H1 (cell line): ENCODE results near the gene UBASH3A. TPM values are rescaled to one million over a fixed set of nuclear protein-coding genes. Genes with fewer than 3 reads are reported as not detected.

Experiments used
- CTCF ChIA-PET: fragments of 300-600 bp; sonication (Branson Sonifier 250); formaldehyde crosslinking; loops from one replicate; lab custom pipeline; 2021; ENCODE audit not compliant: partially characterized antibody; lab: Charles Lee
- POLR2A ChIA-PET: fragments of 300-600 bp; sonication (Branson Sonifier 250); formaldehyde crosslinking; loops from one replicate; lab custom pipeline; 2021; ENCODE audit warnings: inconsistent platforms; ENCODE audit not compliant: partially characterized antibody; lab: Charles Lee
- DNase-seq, 2 experiments: peaks; one replicate each; pipeline versions ENCODE4 v3.0.0 to v3.0.0-alpha.2; 2010 to 2022; ENCODE audit warnings: low spot score in 2 of 2, low read depth in 1 of 2, mixed read lengths in 1 of 2
- FAIRE-seq: peaks from 2 replicates; lab custom pipeline; 2011; peaks lifted over from hg19 to GRCh38; lab: Jason Lieb, UNC
- H2AFZ ChIP-seq: 2 replicates; pipeline ENCODE4 v1.8.1; 2012; ENCODE audit warnings: low read length, inconsistent platforms
- H2AK5ac ChIP-seq: 2 replicates; pipeline ENCODE4 v1.6.1; 2013; ENCODE audit warnings: low read depth, low read length
- H2BK120ac ChIP-seq: replicated peaks from 2 replicates; pipeline ENCODE3; 2013; ENCODE audit warnings: low read depth, low read length, inconsistent platforms
- H2BK12ac ChIP-seq: 2 replicates; pipeline ENCODE4 v1.6.1; 2013; ENCODE audit warnings: low read depth, low read length
- H2BK15ac ChIP-seq: 2 replicates; pipeline ENCODE4 v1.6.1; 2013; ENCODE audit warnings: low read length
- H2BK20ac ChIP-seq: 2 replicates; pipeline ENCODE4 v1.6.1; 2013; ENCODE audit warnings: low read length
- H2BK5ac ChIP-seq: 2 replicates; pipeline ENCODE4 v1.6.1; 2013; ENCODE audit warnings: low read depth, low read length
- H3K14ac ChIP-seq: 2 replicates; pipeline ENCODE4 v1.6.1; 2013; ENCODE audit warnings: inconsistent platforms; ENCODE audit not compliant: insufficient read length
- H3K18ac ChIP-seq: 2 replicates; pipeline ENCODE4 v1.6.1; 2013; ENCODE audit warnings: low read length; ENCODE audit errors: extremely low read depth
- H3K23ac ChIP-seq: 2 replicates; pipeline ENCODE4 v1.6.1; 2013; ENCODE audit warnings: inconsistent platforms; ENCODE audit not compliant: insufficient read length
- H3K23me2 ChIP-seq: 2 replicates; pipeline ENCODE4 v1.6.1; 2013; ENCODE audit warnings: low read depth, low read length
- H3K27ac ChIP-seq: 2 replicates; pipeline ENCODE4 v1.6.1; 2011; ENCODE audit warnings: low read depth, low read length, inconsistent platforms
- H3K27me3 ChIP-seq, 4 experiments: replicated peaks in 1 of 4; 1 replicate in 1 of 4; 2 replicates in 3 of 4; pipeline versions ENCODE4 v1.6.1 to v1.8.1; 2011 to 2013; ENCODE audit warnings: low read length in 3 of 4, mild to moderate bottlenecking in 3 of 4, inconsistent platforms in 2 of 4, mixed read lengths in 2 of 4, moderate library complexity in 1 of 4; ENCODE audit not compliant: control insufficient read depth in 3 of 4, insufficient read depth in 3 of 4; ENCODE audit errors: extremely low read depth in 1 of 4
- H3K36me3 ChIP-seq, 4 experiments: 2 replicates each; pipeline versions ENCODE4 v1.6.1 to v1.8.1; 2011 to 2013; ENCODE audit warnings: mild to moderate bottlenecking in 4 of 4, low read length in 3 of 4, moderate library complexity in 2 of 4, control low read depth in 1 of 4, inconsistent platforms in 1 of 4; ENCODE audit not compliant: insufficient read depth in 4 of 4, control insufficient read depth in 2 of 4
- H3K4ac ChIP-seq: replicated peaks from 2 replicates; pipeline ENCODE3; 2013; ENCODE audit warnings: low read length, low read depth, mixed read lengths, inconsistent platforms; ENCODE audit not compliant: insufficient read length
- H3K4me1 ChIP-seq, 4 experiments: replicated peaks in 1 of 4; 1 replicate in 1 of 4; 2 replicates in 3 of 4; pipeline versions ENCODE4 v1.6.1 to v1.8.1; 2011 to 2013; ENCODE audit warnings: low read length in 3 of 4, inconsistent platforms in 2 of 4, mixed read lengths in 1 of 4; ENCODE audit not compliant: insufficient read depth in 4 of 4, control insufficient read depth in 3 of 4
- H3K4me2 ChIP-seq, 2 experiments: 2 replicates each; pipeline versions ENCODE4 v1.6.1 to v1.8.1; 2011 to 2013; ENCODE audit warnings: low read depth in 2 of 2, low read length in 2 of 2, control low read depth in 1 of 2, inconsistent platforms in 1 of 2, mild to moderate bottlenecking in 1 of 2; ENCODE audit not compliant: insufficient read depth in 1 of 2
- H3K4me3 ChIP-seq, 4 experiments: fragments of 200-600, 300-600 bp in 1 of 4; sonication (generic), shearing (Covaris generic), sonication (Bioruptor Twin) in 1 of 4; 2 replicates each; pipeline versions ENCODE4 v1.5.1 to v1.8.1; 2011 to 2016; ENCODE audit warnings: low read length in 4 of 4, low read depth in 3 of 4, control low read depth in 2 of 4, inconsistent platforms in 2 of 4, mild to moderate bottlenecking in 2 of 4, mixed read lengths in 1 of 4, moderate library complexity in 1 of 4; ENCODE audit not compliant: insufficient read depth in 2 of 4; ENCODE audit errors: extremely low read depth in 1 of 4
- H3K56ac ChIP-seq: replicated peaks from 2 replicates; pipeline ENCODE3; 2013; ENCODE audit warnings: low read depth, mild to moderate bottlenecking, mixed read lengths, low read length, inconsistent platforms; ENCODE audit not compliant: insufficient read length
- H3K79me1 ChIP-seq: 2 replicates; pipeline ENCODE4 v1.6.1; 2013; ENCODE audit warnings: low read depth, low read length, control low read depth
- H3K79me2 ChIP-seq, 2 experiments: 2 replicates each; pipeline versions ENCODE4 v1.6.1 to v1.8.1; 2012 to 2013; ENCODE audit warnings: low read length in 2 of 2, mild to moderate bottlenecking in 2 of 2, inconsistent platforms in 1 of 2; ENCODE audit not compliant: insufficient read depth in 2 of 2, control insufficient read depth in 1 of 2
- H3K9ac ChIP-seq, 4 experiments: replicated peaks in 1 of 4; 1 replicate in 1 of 4; 2 replicates in 3 of 4; pipeline versions ENCODE4 v1.6.1 to v1.8.1; 2011 to 2013; ENCODE audit warnings: low read depth in 3 of 4, low read length in 3 of 4, control low read depth in 2 of 4, mild to moderate bottlenecking in 2 of 4, moderate library complexity in 2 of 4, inconsistent platforms in 1 of 4; ENCODE audit errors: extremely low read depth in 1 of 4
- H3K9me3 ChIP-seq, 2 experiments: 2 replicates each; pipeline versions ENCODE4 v1.6.1 to v1.8.1; 2012 to 2013; ENCODE audit warnings: mild to moderate bottlenecking in 2 of 2, moderate library complexity in 2 of 2, control low read depth in 1 of 2, inconsistent platforms in 1 of 2, low read depth in 1 of 2, low read length in 1 of 2, mixed read lengths in 1 of 2; ENCODE audit not compliant: insufficient read depth in 2 of 2
- H4K20me1 ChIP-seq, 2 experiments: replicated peaks in 1 of 2; 2 replicates each; pipeline versions ENCODE3 to v1.8.1; 2011 to 2013; ENCODE audit warnings: inconsistent platforms in 2 of 2, low read length in 2 of 2, mild to moderate bottlenecking in 1 of 2; ENCODE audit not compliant: insufficient read depth in 2 of 2, control insufficient read depth in 1 of 2
- H4K5ac ChIP-seq: 2 replicates; pipeline ENCODE4 v1.6.1; 2013; ENCODE audit warnings: low read length, low read depth, mixed read lengths, inconsistent platforms; ENCODE audit not compliant: insufficient read length
- H4K8ac ChIP-seq: 2 replicates; pipeline ENCODE4 v1.8.0; 2013; ENCODE audit warnings: mild to moderate bottlenecking, moderate library complexity, low read length, inconsistent platforms; ENCODE audit not compliant: insufficient read depth; ENCODE audit errors: extremely low read depth
- H4K91ac ChIP-seq: replicated peaks from 2 replicates; pipeline ENCODE3; 2013; ENCODE audit warnings: low read length, mixed read lengths, inconsistent platforms; ENCODE audit not compliant: insufficient read length
- MAX ChIP-seq: IDR thresholded peaks from 2 replicates; pipeline ENCODE4 v1.6.1; 2012; ENCODE audit warnings: inconsistent platforms
- SP1 ChIP-seq: IDR thresholded peaks from 2 replicates; pipeline ENCODE4 v1.6.1; 2011; ENCODE audit warnings: low read depth, low read length
- WGBS, 2 experiments: shearing (Covaris generic) in 1 of 2; methylation state at CpG; one replicate each; pipeline versions ENCODE4 v1.1.6 to v1.1.7; 2013 to 2015; ENCODE audit warnings: low lambda C conversion rate in 2 of 2, mixed read lengths in 2 of 2, inconsistent platforms in 1 of 2, low coverage in 1 of 2, missing lambda C conversion rate in 1 of 2; ENCODE audit not compliant: insufficient replicate concordance in 2 of 2, insufficient coverage in 1 of 2, insufficient read length in 1 of 2; ENCODE audit errors: extremely low coverage in 1 of 2, missing lambda C conversion rate in 1 of 2; 5-methylcytosine and 5-hydroxymethylcytosine counted together
- polyA plus RNA-seq, 7 experiments: library from polyadenylated mRNA; depleted of rRNA in 3 of 7; stranded (reverse) in 5 of 7; unstranded in 2 of 7; fragments of >200 nt in 5 of 7; fragments of 200-250 nt in 2 of 7; gene quantifications; 1 replicate in 5 of 7; 2 replicates in 1 of 7; 4 replicates in 1 of 7; pipeline versions ENCODE4 v1.2.1 to v1.2.3, GENCODE V29; 2011 to 2013; ENCODE audit warnings: missing spikeins in 2 of 7, mixed read lengths in 2 of 7
- total RNA-seq: library from RNA; stranded (reverse); fragmentation: NEBNext Ultra II Directional; extraction: Animal tissue kit (Norgen Biotek cat#: 25700); gene quantifications from 2 replicates; pipeline ENCODE4 v1.2.1, GENCODE V29; 2021

Gene UBASH3A
- total and polyA plus RNA-seq, 2 of the 8 experiments (the other 6 are each of a cell fraction or from before 2014, with no cell fraction given), result not detected

- no peak overlapping the region for H3K4ac ChIP-seq
- no peaks in the 10 kb centered on the region for H3K36me3 ChIP-seq
- H2AFZ ChIP-seq, result no peak overlapping the region
- H3K4me1 ChIP-seq, result peaks cover 3 to 9% (median 5%) of the 10 kb centered on the region in 4 experiments; a peak in 6 of 7 replicates
- FAIRE-seq (no peak), DNase-seq (no peak)
- H3K9me3 ChIP-seq, result no peaks in the 10 kb centered on the region
- H2BK5ac ChIP-seq, result no peak overlapping the region
- no peak overlapping the region for H3K4me3 ChIP-seq
- no peak overlapping the region for H3K14ac ChIP-seq
- CTCF ChIA-PET, result interaction anchor here (1.0 kb wide), 1 partner anchor 67 kb away, joined by 3 read pairs; no protein-coding TSS in a partner anchor
- 88% methylated on average over 9 of the region's 9 CpGs; no CpG with 5 or more reads in 1 of the 2 experiments for WGBS, 2 experiments
- no peaks in the 10 kb centered on the region for H3K79me1 ChIP-seq
- H2BK15ac ChIP-seq, result peak overlapping the region; percentile 46; the same call in 1 of the 2 replicates
- no peak overlapping the region for H3K9ac ChIP-seq
- POLR2A ChIA-PET, result no interaction called here
- no peaks in the 10 kb centered on the region for H3K79me2 ChIP-seq
- no peak overlapping the region for H3K27ac ChIP-seq
- no peak overlapping the region for H3K18ac ChIP-seq
- H4K20me1 ChIP-seq, result no peaks in the 10 kb centered on the region
- H3K27me3 ChIP-seq, result no peaks in the 10 kb centered on the region; a peak in 1 of 7 replicates
- no peak overlapping the region for H4K5ac ChIP-seq
- H2BK20ac ChIP-seq, result no peak overlapping the region
- H3K4me2 ChIP-seq, result no peak overlapping the region
- 0 out of 2 replicates have a peak overlapping the region, but pooled peaks have one; percentile 23 for H2BK12ac ChIP-seq
- H4K91ac ChIP-seq, result no peak overlapping the region
- no peaks in the 10 kb centered on the region for H3K23me2 ChIP-seq
- no peak overlapping the region for H3K56ac ChIP-seq
- no peak overlapping the region for H2BK120ac ChIP-seq
- no peak overlapping the region for H2AK5ac ChIP-seq
- no peak overlapping the region; the same call in 1 of the 2 replicates for H4K8ac ChIP-seq
- H3K23ac ChIP-seq, result no peak overlapping the region
- TF ChIP-seq MAX, result no peak
- no peak for TF ChIP-seq SP1
Measured at GRCh38 chr21:42471206-42471605, 67.5 kb downstream of the UBASH3A start.
